Activated CD4-positive, alpha-beta T cell treated with anti-CD3 and anti-CD28 coated beads, Interleukin-2, amount 10 ng/mL, durations not matched to agents 7 days and 5 days (primary cell): ENCODE data around the gene KRT34. TPM values are rescaled to one million over a fixed set of nuclear protein-coding genes. Genes with fewer than 3 reads are reported as not detected.
A peak's percentile ranks its signal among the peaks of the same experiment; 100 is the strongest.
"Not testable (repeated sequence)": the region's sequence is repeated elsewhere in the genome, so short reads cannot be mapped to it uniquely, and the experiment has no call there.

Source experiments
- CTCF ChIA-PET: fragments of 350-600 bp; sonication (Branson Sonifier 250); formaldehyde crosslinking; loops from one replicate; lab custom pipeline; 2021; ENCODE audit warnings: antibody characterized with exemption; lab: Charles Lee
- POLR2A ChIA-PET: fragments of 350-600 bp; sonication (Branson Sonifier 250); formaldehyde crosslinking; loops from one replicate; lab custom pipeline; 2021; ENCODE audit warnings: antibody characterized with exemption; lab: Charles Lee
- DNase-seq: peaks from one replicate; pipeline ENCODE4 v3.0.0-alpha.2; 2020
- H3K27ac Mint-ChIP-seq: one replicate; pipeline ENCODE4 v1.8.0; 2021; ENCODE audit warnings: mild to moderate bottlenecking, moderate library complexity, mixed read lengths
- H3K27me3 Mint-ChIP-seq: one replicate; pipeline ENCODE4 v1.8.0; 2021; ENCODE audit warnings: mixed read lengths
- H3K36me3 Mint-ChIP-seq: one replicate; pipeline ENCODE4 v1.8.0; 2021; ENCODE audit warnings: low read depth, mixed read lengths
- H3K4me1 Mint-ChIP-seq: one replicate; pipeline ENCODE4 v1.8.0; 2021; ENCODE audit warnings: mixed read lengths
- H3K4me3 Mint-ChIP-seq: one replicate; pipeline ENCODE4 v1.8.0; 2021; ENCODE audit warnings: mild to moderate bottlenecking, moderate library complexity, mixed read lengths
- H3K9me3 Mint-ChIP-seq: one replicate; pipeline ENCODE4 v1.8.0; 2021; ENCODE audit warnings: mixed read lengths
- total RNA-seq, 2 experiments: library from RNA; stranded (reverse); gene quantifications; one replicate each; pipeline ENCODE4 v1.2.3, GENCODE V29; 2021

KRT34 gene
- total RNA-seq, 2 experiments from 2014 or later, result not detected

GRCh38 chr17:41396996-41397660 is 15.0 kb upstream of the KRT34 start, which contains the start of gene KRT31:
TSS of gene KRT31 (minus strand) at chr17:41397608. CDS start at chr17:41397539, 69 bp downstream.
- no peak for DNase-seq
- Mint-ChIP-seq H3K9me3 (peaks cover under 1% of the 10 kb centered on the region), H3K4me1 (peaks cover 1% of the 10 kb centered on the region), H3K36me3 (no peaks in the 10 kb centered on the region), H3K27me3 (no peaks in the 10 kb centered on the region), H3K27ac (peak within 1 kb of the TSS; percentile 68), H3K4me3 (no peak within 1 kb of the TSS)
- ChIA-PET CTCF (no interaction called here), POLR2A (no interaction called here)

GRCh38 chr17:41396340-41396739 is 14.2 kb upstream of the KRT34 start:
- Mint-ChIP-seq H3K36me3 (no peaks in the 10 kb centered on the region), H3K27ac (no peak overlapping the region), H3K4me1 (no peaks in the 10 kb centered on the region), H3K4me3 (no peak overlapping the region), H3K27me3 (peaks cover 2% of the 10 kb centered on the region), H3K9me3 (no peaks in the 10 kb centered on the region)
- DNase-seq, result no peak
- POLR2A ChIA-PET, result no interaction called here
- CTCF ChIA-PET, result no interaction called here

GRCh38 chr17:41395611-41396010 is 13.5 kb upstream of the KRT34 start:
- Mint-ChIP-seq H3K4me1 (no peaks in the 10 kb centered on the region), H3K9me3 (no peaks in the 10 kb centered on the region), H3K27ac (no peak overlapping the region), H3K27me3 (peaks cover 2% of the 10 kb centered on the region), H3K36me3 (no peaks in the 10 kb centered on the region), H3K4me3 (no peak overlapping the region)
- POLR2A ChIA-PET, result no interaction called here
- CTCF ChIA-PET, result no interaction called here
- DNase-seq, result no peak

GRCh38 chr17:41395044-41395443 is 12.9 kb upstream of the KRT34 start:
- POLR2A ChIA-PET, CTCF ChIA-PET, H3K27ac Mint-ChIP-seq, H3K9me3 Mint-ChIP-seq, H3K4me1 Mint-ChIP-seq, H3K36me3 Mint-ChIP-seq, H3K4me3 Mint-ChIP-seq, H3K27me3 Mint-ChIP-seq, DNase-seq: not testable (repeated sequence)

- Mint-ChIP-seq H3K4me3 (no peak overlapping the region), H3K36me3 (no peaks in the 10 kb centered on the region), H3K9me3 (peaks cover 2% of the 10 kb centered on the region), H3K4me1 (no peaks in the 10 kb centered on the region), H3K27ac (no peak overlapping the region), H3K27me3 (peaks cover 2% of the 10 kb centered on the region)
- DNase-seq, result no peak
- CTCF ChIA-PET, result no interaction called here
- POLR2A ChIA-PET, result no interaction called here
These were observed 12.3 kb upstream of the KRT34 start for GRCh38 chr17:41394254-41394996.

- no peak for DNase-seq
These were observed 11.7 kb upstream of the KRT34 start for GRCh38 chr17:41393826-41394225.

GRCh38 chr17:41393294-41393693 is 11.2 kb upstream of the KRT34 start:
- CTCF ChIA-PET, result no interaction called here
- no peaks in the 10 kb centered on the region for H3K4me1 Mint-ChIP-seq
- no peak overlapping the region for H3K4me3 Mint-ChIP-seq
- H3K27me3 Mint-ChIP-seq, result peaks cover 2% of the 10 kb centered on the region
- POLR2A ChIA-PET, result no interaction called here
- H3K36me3 Mint-ChIP-seq, result no peaks in the 10 kb centered on the region
- no peak overlapping the region for H3K27ac Mint-ChIP-seq
- peaks cover 6% of the 10 kb centered on the region for H3K9me3 Mint-ChIP-seq
- no peak for DNase-seq

More at GRCh38 chr17:41393826-41394225, 11.7 kb upstream of the KRT34 start:
- Mint-ChIP-seq H3K4me3 (no peak overlapping the region), H3K4me1 (no peaks in the 10 kb centered on the region), H3K27ac (no peak overlapping the region), H3K27me3 (peaks cover 2% of the 10 kb centered on the region), H3K9me3 (peaks cover 2% of the 10 kb centered on the region), H3K36me3 (no peaks in the 10 kb centered on the region)
- ChIA-PET POLR2A (no interaction called here), CTCF (no interaction called here)

- no peak for DNase-seq
- Mint-ChIP-seq H3K27me3 (peaks cover 2% of the 10 kb centered on the region), H3K4me3 (no peak overlapping the region), H3K27ac (no peak overlapping the region), H3K9me3 (peaks cover 12% of the 10 kb centered on the region), H3K4me1 (no peaks in the 10 kb centered on the region), H3K36me3 (no peaks in the 10 kb centered on the region)
- CTCF ChIA-PET, result interaction anchor here (1.6 kb wide), 1 partner anchor 11 kb away, joined by 4 read pairs; the partner anchor contains the start of gene KRT34
- POLR2A ChIA-PET, result no interaction called here
These were observed 10.2 kb upstream of the KRT34 start for GRCh38 chr17:41392278-41392677.

- DNase-seq, result no peak
- Mint-ChIP-seq H3K27ac (no peak overlapping the region), H3K27me3 (peaks cover 4% of the 10 kb centered on the region), H3K36me3 (peaks cover 2% of the 10 kb centered on the region), H3K4me1 (no peaks in the 10 kb centered on the region), H3K9me3 (peaks cover 17% of the 10 kb centered on the region), H3K4me3 (no peak overlapping the region)
- CTCF ChIA-PET, result interaction anchor here (1.0 to 1.6 kb wide), 2 partner anchors 10 to 13 kb away, joined by 3 to 4 read pairs; partner anchors contain the start of gene KRT34
- POLR2A ChIA-PET, result no interaction called here
These were observed 9.4 kb upstream of the KRT34 start for GRCh38 chr17:41391535-41391934.

- CTCF ChIA-PET, result interaction anchor here (0.6 to 1.6 kb wide), 5 partner anchors 9 to 213 kb away, joined by 3 to 4 read pairs (median 4); partner anchors contain the start of gene KRT34
- peaks cover 3% of the 10 kb centered on the region for H3K36me3 Mint-ChIP-seq
- no peak for DNase-seq
- POLR2A ChIA-PET, result no interaction called here
- no peak overlapping the region for H3K27ac Mint-ChIP-seq
- peaks cover 5% of the 10 kb centered on the region for H3K27me3 Mint-ChIP-seq
- H3K4me1 Mint-ChIP-seq, result no peaks in the 10 kb centered on the region
- H3K9me3 Mint-ChIP-seq, result peaks cover 20% of the 10 kb centered on the region
- no peak overlapping the region for H3K4me3 Mint-ChIP-seq
These were observed 8.4 kb upstream of the KRT34 start for GRCh38 chr17:41390411-41390938.

GRCh38 chr17:41387670-41388069 is 5.6 kb upstream of the KRT34 start:
- peaks cover 3% of the 10 kb centered on the region for H3K36me3 Mint-ChIP-seq
- no peak overlapping the region for H3K4me3 Mint-ChIP-seq
- peaks cover 20% of the 10 kb centered on the region for H3K9me3 Mint-ChIP-seq
- no peaks in the 10 kb centered on the region for H3K4me1 Mint-ChIP-seq
- peaks cover 9% of the 10 kb centered on the region for H3K27me3 Mint-ChIP-seq
- no peak overlapping the region for H3K27ac Mint-ChIP-seq
- ChIA-PET CTCF (no interaction called here), POLR2A (no interaction called here)
- no peak for DNase-seq

- CTCF ChIA-PET, result no interaction called here
- no peaks in the 10 kb centered on the region for H3K4me1 Mint-ChIP-seq
- H3K9me3 Mint-ChIP-seq, result peaks cover 20% of the 10 kb centered on the region
These were observed 4.1 kb upstream of the KRT34 start for GRCh38 chr17:41386227-41386626.

GRCh38 chr17:41383690-41384089 is 1.6 kb upstream of the KRT34 start:
- CTCF ChIA-PET, result no interaction called here
- Mint-ChIP-seq H3K4me1 (no peaks in the 10 kb centered on the region), H3K27me3 (peaks cover 6% of the 10 kb centered on the region)

More at GRCh38 chr17:41386227-41386626, 4.1 kb upstream of the KRT34 start:
- no peak overlapping the region for H3K27ac Mint-ChIP-seq
- peaks cover 3% of the 10 kb centered on the region for H3K36me3 Mint-ChIP-seq
- H3K4me3 Mint-ChIP-seq, result no peak overlapping the region
- H3K27me3 Mint-ChIP-seq, result peaks cover 6% of the 10 kb centered on the region
- DNase-seq, result no peak
- POLR2A ChIA-PET, result no interaction called here

More at GRCh38 chr17:41383690-41384089, 1.6 kb upstream of the KRT34 start:
- POLR2A ChIA-PET, result no interaction called here
- H3K36me3 Mint-ChIP-seq, result peaks cover 3% of the 10 kb centered on the region
- no peak overlapping the region for H3K27ac Mint-ChIP-seq
- peaks cover 19% of the 10 kb centered on the region for H3K9me3 Mint-ChIP-seq
- H3K4me3 Mint-ChIP-seq, result no peak overlapping the region
- no peak for DNase-seq
